HFF-Myc (cell line): ENCODE measurements around the gene ATXN7L3.
"Not testable (repeated sequence)": the region's sequence is repeated elsewhere in the genome, so short reads cannot be mapped to it uniquely, and the experiment has no call there.

Source experiments
- DNase-seq: peaks from one replicate; pipeline ENCODE4 v3.0.0-alpha.2; 2011; ENCODE audit warnings: low read depth; ENCODE audit errors: extremely low read depth
- H3K4me3 ChIP-seq: replicated peaks from 2 replicates; pipeline ENCODE4 v1.5.1; 2011; ENCODE audit warnings: low read depth, mild to moderate bottlenecking, control low read depth, low read length
- TF ChIP-seq, protein P1 (sequence below): IDR thresholded peaks from 2 replicates; pipeline ENCODE4 v1.5.1; 2012; ENCODE audit warnings: mild to moderate bottlenecking, low read depth, low read length, control low read depth; ENCODE audit errors: missing control alignments

The ATXN7L3 gene, protein sequence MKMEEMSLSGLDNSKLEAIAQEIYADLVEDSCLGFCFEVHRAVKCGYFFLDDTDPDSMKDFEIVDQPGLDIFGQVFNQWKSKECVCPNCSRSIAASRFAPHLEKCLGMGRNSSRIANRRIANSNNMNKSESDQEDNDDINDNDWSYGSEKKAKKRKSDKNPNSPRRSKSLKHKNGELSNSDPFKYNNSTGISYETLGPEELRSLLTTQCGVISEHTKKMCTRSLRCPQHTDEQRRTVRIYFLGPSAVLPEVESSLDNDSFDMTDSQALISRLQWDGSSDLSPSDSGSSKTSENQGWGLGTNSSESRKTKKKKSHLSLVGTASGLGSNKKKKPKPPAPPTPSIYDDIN

DNA sequence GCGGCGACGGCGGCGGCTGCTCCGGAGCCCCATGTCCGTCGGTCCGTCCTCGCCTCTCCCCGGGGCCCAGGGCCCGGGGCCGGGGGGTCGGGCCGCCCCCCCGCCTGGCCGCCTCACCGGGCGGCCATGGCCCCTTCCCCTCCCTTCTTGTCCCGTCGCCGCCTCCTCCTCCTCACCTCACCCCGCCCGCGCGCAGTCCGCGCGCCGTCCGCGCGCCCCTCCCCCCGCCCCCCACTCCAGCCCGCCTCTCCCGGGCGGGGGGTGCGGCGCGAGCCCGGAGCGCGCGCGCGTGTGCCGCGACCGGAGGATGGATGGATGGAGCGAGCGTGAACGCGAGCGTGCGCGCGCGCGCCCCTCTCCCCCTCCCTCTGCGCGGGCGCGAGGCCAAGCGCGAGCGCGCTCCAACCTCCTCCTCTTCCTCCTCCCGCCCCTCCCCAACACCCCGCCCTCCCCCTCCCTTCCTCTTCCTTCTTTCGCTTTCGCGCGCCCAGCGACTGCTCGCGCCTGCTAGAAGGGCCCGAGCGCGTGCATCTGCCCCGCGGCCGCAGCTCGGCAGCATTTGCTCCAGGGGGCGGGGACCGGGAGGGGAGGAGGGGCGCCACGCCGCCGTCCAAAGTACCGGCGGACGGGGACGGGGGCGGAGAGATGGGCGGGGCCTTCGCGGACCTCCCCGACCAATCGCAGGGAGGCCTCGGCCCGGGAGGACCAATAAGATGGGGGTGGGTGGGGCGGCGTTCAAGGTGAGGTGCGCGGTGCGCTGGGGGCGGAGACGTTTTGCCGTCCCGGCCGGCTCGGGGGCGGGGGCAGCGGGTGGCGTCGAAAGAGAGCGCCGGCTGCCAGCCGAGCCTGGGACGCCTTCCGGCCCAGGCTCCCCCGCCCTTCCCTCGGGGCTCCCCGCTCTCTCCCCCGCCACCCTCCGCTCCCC is at the start of gene ATXN7L3:
Gene ATXN7L3 (minus strand): TSS at position 332 of the 925 bp plus-strand sequence. CDS start 1,814 bp downstream, outside the sequence.
- H3K4me3 ChIP-seq: peak within 1 kb of the TSS; percentile 76
- TF ChIP-seq, protein P1, sequence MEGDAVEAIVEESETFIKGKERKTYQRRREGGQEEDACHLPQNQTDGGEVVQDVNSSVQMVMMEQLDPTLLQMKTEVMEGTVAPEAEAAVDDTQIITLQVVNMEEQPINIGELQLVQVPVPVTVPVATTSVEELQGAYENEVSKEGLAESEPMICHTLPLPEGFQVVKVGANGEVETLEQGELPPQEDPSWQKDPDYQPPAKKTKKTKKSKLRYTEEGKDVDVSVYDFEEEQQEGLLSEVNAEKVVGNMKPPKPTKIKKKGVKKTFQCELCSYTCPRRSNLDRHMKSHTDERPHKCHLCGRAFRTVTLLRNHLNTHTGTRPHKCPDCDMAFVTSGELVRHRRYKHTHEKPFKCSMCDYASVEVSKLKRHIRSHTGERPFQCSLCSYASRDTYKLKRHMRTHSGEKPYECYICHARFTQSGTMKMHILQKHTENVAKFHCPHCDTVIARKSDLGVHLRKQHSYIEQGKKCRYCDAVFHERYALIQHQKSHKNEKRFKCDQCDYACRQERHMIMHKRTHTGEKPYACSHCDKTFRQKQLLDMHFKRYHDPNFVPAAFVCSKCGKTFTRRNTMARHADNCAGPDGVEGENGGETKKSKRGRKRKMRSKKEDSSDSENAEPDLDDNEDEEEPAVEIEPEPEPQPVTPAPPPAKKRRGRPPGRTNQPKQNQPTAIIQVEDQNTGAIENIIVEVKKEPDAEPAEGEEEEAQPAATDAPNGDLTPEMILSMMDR: no peak
- DNase-seq: peak; percentile 82

DNA sequence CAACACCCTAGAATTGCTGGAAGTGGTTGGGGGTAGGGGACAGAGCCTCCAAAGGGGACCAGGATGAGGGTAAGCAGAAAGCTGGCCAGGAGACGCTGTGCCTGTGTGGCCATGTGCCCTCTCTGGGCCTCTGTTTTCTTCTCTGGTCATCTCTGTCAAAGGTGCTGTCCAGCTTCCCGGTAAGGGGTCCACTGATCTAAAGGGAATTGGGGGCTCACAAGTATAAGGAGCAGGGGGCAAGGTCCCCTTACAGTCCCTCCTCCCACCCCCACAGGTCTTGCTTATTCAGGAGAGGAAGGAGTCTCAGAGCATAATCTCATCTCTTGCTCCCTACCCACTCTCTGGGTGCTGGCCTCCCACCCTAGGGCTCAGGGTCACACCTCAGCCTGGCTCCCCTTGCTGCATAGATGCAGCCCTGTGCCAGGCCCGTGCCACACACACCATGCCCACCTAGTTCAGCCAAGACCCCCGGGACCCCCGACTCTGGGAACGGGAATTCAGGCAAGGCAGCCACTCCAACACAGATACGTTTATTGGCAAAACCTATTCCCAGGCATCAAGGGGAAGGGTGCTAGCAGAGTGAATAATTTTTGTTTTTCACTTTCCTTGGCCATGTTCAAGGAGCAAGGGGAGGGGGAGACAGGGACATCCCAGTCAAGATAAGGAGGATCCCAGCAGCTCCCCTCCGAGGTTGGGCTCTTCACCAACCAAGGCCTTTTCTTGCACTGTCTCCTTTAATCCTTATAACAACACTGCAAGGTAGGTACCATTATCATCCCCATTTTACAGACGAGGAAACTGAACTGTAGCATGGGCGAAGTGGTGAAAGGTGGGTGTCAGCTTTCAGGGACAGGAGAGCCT is 48.4 kb upstream of the ATXN7L3 start:
- no peak for DNase-seq
- H3K4me3 ChIP-seq: no peak overlapping the region
- TF ChIP-seq, protein P1: no peak

DNA sequence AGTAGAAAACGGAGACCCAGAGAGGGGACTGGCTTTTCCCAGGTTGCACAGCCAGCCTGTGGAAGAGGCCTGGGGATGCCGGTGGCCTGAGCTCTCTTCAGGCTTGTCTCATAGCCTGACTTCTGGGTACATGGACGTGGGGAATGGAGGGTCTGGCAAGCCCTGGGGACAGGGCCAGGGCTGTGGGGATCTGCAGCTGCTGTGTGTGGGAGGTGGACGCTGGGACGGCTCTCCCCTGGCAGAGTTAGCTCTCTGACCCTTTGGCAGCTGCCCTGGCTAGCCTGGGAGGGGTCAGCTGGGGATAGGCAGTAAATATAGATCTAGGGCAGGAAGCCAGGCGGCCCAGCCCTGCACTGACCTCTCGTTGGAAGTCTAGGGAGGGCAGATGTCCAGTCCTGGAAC is 47.8 kb upstream of the ATXN7L3 start:
- DNase-seq: no peak
- TF ChIP-seq, protein P1: no peak
- H3K4me3 ChIP-seq: no peak overlapping the region

DNA sequence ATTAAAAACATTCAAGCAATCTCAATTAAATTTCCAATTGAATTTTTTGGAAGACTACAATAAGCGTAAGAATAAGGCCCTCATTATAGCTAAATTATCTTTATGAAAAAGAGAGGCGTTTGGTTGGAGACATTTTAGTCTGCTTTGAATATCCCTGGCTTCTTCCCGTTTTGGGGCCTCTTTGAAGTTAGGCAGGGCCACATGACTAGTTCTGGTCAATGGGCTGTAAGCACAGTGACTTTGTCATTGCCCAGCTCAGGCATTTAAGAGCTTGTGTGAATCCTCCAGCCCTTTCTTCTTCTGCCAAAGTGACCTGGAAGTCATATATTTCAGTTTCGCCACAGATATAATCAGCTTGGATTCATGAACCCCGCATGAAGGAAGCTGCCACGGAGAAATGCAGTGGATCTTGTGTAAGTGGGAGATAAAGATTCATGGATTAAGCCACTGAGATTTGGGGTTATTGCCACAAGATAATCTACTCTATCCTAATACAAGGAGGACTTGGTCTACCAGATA is 41.5 kb upstream of the ATXN7L3 start:
- H3K4me3 ChIP-seq: no peak overlapping the region
- DNase-seq: no peak
- TF ChIP-seq, protein P1: no peak

DNA sequence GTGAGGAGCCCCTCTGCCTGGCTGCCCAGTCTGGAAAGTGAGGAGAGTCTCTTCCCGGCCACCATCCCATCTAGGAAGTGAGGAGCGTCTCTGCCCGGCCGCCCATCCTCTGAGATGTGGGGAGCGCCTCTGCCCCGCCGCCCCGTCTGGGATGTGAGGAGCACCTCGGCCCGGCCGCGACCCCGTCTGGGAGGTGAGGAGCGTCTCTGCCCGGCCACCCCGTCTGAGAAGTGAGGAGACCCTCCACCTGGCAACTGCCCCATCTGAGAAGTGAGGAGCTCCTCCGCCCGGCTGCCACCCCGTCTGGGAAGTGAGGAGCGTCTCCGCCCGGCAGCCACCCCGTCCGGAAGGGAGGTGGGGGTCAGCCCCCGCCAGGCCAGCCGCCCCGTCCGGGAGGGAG is 38.2 kb upstream of the ATXN7L3 start:
- not testable (repeated sequence) for DNase-seq, H3K4me3 ChIP-seq

DNA sequence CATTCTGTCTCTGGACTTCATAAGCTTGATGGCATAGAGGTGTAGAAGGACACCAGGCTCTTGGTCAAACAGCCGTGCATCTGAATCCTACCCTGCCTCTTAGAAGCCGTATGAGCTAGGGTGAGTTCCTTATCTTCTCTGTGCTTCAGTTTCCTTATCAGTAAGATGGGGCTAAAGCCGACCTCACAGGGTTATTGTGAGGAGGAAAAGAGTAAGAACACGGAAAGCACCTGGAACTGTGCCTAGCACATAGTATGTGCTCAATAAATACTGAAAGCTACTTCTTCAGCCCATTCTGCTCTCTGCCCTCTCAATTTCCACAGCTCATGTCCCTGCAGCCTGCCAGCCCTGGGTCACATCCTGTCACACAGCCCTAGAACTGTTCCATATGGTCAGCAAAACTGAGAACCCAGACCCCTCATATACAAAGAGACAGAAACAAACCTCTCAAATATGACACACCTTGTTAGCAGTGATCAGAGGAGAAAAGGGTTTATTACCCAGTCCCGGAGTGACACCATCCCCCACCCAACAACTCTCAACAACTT is 36.8 kb upstream of the ATXN7L3 start:
- DNase-seq: no peak
- no peak overlapping the region for H3K4me3 ChIP-seq
- TF ChIP-seq, protein P1: no peak
